Neural progenitor cell (in vitro differentiated cells): ENCODE measurements around the gene R3HCC1L.
"Not testable (repeated sequence)": the region's sequence is repeated elsewhere in the genome, so short reads cannot be mapped to it uniquely, and the experiment has no call there.

Experiments
- CTCF ChIP-seq: fragments of 200-600 bp; sonication (generic); IDR thresholded peaks from 2 replicates; pipeline ENCODE4 v1.5.1; 2017; ENCODE audit warnings: antibody characterized with exemption, mild to moderate bottlenecking
- EZH2 ChIP-seq: fragments of 200-600 bp; sonication (generic); IDR thresholded peaks from 2 replicates; pipeline ENCODE4 v1.6.1; 2017; ENCODE audit warnings: antibody characterized with exemption, mild to moderate bottlenecking, moderate library complexity
- EZH2phosphoT487 ChIP-seq: fragments of 200-600 bp; sonication (generic); IDR thresholded peaks from 2 replicates; pipeline ENCODE4 v1.6.1; 2017; ENCODE audit warnings: antibody characterized with exemption

GRCh38 chr10:98228266-98228665 is 93.8 kb downstream of the R3HCC1L start:
- not testable (repeated sequence) for TF ChIP-seq EZH2phosphoT487, EZH2, CTCF
